GM10266 (cell line): ENCODE results near the gene SLC12A8.
A peak's percentile ranks its signal among the peaks of the same experiment; 100 is the strongest.

Experiments
- DNase-seq: peaks from one replicate; pipeline ENCODE4 v3.0.0; 2012; ENCODE audit errors: extremely low spot score
- CTCF ChIP-seq: IDR thresholded peaks from 2 replicates; pipeline ENCODE4 v1.5.1; 2012; ENCODE audit warnings: mild to moderate bottlenecking, low read depth; ENCODE audit not compliant: control insufficient read depth, insufficient read depth; ENCODE audit errors: missing control alignments

Gene SLC12A8

DNA sequence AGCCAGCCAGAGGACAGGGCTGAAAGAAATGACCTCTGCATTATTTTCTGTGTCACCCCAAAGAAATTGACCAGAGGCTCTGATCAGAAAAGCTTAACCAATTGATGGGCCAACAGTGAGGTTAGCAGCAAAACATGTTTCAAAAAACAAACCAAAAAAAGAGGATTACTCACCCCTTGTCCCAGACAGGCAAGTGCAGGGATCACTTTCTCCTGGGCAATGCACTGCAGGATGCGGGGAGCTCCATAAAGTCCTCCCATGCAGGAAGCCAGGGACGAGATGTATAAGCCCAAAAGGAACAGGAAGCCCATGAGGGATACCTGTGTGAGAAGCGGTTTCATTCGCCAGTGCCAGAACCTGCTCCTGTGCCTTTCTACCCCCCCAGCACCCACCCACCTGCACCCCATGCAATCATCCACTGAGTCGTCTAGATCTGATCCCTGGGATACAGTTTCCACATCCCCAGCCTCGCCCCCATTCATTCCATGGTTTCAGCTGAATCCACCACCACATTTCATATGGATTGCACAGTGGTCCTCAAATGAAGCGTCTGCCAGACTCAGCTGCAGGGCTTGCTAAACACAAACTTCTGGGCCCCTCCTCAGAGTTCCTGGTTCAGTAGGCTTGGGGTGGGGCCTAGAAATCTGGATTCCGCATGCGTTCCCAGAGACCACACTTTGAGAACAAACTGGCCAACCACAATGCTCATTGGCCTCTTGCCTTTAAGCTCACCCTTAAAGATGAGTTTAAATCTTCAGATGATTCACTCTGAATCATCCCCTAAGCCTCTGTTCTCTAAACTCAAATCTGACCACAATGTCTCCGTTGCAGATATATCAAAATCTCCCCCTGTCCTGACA is 102.3 kb downstream of the SLC12A8 start:
- no peak for TF ChIP-seq CTCF
- DNase-seq = no peak

DNA sequence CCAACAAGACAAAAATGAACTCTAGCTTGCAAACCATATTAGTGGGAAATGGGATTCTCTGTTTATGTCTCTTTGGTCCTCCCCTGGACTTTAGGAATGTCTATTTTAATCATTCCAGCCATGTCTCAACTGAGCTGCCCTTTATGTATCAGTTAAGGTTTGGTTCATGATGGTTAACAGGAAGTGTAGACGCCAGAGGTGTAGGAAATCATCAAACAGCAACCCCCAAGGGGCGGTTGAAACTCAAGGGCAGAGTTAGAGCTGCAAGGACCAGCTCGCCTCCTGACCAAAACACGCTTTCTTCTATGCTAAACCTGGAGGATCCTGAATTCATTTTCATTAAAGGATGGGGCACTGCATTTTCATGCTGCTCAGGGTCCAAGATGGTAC is 103.0 kb downstream of the SLC12A8 start:
- TF ChIP-seq CTCF = no peak
- no peak for DNase-seq

DNA sequence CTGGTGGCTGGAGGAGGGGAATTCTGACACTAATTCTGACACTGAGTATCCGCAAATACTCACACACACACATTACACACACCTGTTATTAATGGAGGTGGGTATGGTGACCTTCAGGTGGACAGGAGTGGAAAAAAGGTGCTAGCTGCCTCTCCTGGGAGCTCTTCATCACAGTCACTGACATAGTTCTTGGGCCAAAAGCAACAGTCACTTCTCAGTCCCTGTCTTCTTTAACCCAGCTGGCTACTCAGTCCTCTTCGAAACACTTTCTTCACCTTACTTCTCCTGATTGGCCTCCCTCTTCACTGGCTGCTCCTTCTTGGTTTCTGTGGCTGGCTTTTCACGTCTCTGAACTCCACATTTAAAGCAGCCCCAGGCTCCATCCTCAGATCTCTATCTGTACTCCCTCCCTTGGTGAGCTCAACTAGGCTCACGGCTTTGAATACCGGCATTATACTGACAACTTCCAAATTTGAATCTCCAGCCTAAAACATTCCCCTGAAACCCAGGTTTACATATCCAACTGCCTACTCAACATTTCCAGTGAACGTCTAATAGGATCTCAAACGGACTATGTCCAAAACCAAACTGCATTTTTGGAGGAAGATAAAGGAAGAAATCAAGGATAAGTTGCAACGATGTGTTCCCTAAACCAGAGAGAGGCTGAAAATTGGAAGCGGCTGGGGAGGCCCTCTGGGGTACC is 103.6 kb downstream of the SLC12A8 start:
- no peak for TF ChIP-seq CTCF
- DNase-seq = no peak

- peak; percentile 70 for DNase-seq
- TF ChIP-seq CTCF = no peak
These were observed 104.5 kb downstream of the SLC12A8 start for GRCh38 chr3:125107861-125108567.

- DNase-seq = no peak
- TF ChIP-seq CTCF = no peak
These were observed 105.2 kb downstream of the SLC12A8 start for GRCh38 chr3:125107363-125107762.

DNA sequence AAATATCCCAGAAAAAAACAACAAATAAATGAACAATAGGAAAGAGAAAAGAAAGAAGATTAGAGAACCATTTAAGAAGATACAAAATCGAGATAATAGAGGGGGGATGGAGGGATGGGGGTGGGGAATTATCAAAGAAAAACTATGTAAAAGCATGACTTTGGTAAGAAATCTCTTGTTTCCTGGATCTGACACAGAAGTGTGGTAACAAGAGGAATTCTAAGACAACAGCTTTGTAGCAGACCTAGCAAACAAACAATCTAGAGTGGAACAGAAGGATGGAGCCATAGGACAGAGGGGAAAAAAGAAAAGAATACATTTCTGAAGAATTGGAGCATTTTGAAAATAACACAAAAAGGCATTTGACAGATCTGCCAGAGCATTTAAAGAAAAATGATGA is 107.4 kb downstream of the SLC12A8 start:
- TF ChIP-seq CTCF = no peak
- DNase-seq = no peak
